Hematopoietic multipotent progenitor cell treated with erythropoietin and hydrocortisone succinate and interleukin-3 and kit ligand, for 8 days (in vitro differentiated cells): ENCODE measurements around the gene UQCRC1.
A peak's percentile ranks its signal among the peaks of the same experiment; 100 is the strongest.

Experiments used
- DNase-seq: peaks from one replicate; pipeline ENCODE4 v3.0.0-alpha.2; 2015

UQCRC1 gene

DNA sequence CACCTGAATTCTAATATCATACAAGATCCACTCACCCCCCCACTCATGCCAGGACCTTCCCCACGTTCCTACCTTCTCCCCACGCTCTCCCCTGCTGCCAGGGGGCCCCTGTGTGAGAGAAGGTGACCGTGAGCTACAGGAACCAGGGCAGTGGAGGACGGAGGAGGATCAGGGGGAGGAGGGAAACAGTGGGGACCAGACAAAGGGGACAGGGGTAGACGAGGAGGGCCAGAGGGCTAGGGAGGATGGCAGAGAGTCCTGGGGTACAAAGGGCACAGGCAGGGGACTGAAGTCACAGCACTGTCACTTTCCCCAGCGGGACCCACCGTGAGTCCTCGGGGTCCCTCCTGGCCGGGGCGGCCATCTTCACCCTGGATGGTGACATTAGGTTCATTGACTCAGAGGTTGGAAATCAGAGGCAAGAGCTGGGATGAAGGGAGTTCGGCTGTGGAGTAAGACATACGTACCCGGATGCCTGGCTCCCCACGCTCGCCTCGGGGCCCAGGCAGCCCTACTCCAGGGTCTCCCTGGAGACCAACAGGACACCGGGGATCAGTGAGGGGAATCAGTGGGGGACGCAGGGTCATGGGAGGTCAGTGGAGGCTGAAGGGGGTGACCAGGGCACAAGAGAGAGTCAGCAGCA is 39.5 kb downstream of the UQCRC1 start:
- no peak for DNase-seq

GRCh38 chr3:48569400-48569799 is 40.0 kb downstream of the UQCRC1 start:
- no peak for DNase-seq

GRCh38 chr3:48568476-48568875 is 41.0 kb downstream of the UQCRC1 start:
- DNase-seq = no peak

DNA sequence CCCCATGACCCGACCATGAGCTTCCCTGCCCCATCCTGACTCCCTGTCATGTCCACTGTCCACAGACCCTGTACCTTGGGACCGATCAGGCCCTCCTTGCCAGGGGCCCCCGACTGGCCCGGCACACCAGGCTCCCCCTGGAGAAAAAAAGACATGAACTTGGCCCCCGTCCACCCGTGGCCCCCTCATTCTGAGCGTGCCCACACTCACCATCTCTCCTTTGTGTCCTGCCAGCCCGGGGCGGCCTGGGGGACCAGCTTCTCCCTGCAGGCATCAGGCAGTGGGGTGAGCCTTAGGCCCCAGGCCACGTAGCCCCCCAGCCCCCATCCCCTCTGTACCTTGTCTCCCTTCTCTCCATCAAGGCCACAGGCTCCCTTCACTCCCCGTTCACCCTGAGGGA is 41.9 kb downstream of the UQCRC1 start:
- no peak for DNase-seq

DNA sequence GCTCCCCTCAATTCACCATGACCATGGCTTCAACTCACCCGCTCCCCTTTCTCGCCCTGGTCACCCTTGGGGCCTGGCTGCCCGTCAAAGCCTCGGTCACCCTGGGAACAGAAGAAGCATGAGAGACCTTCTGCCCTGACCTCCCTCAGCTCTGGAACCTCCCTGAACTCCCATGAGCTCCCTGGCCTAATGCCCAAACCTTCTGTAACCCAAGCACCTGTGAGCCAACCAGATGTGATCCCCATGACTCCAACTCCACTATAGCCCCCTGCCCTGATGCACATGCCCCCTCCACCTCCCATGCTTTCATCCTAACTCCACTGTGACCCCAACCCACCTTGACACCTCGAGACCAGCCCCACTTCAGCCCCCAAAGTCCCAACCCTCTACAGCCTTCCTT is 42.4 kb downstream of the UQCRC1 start:
- no peak for DNase-seq

DNA sequence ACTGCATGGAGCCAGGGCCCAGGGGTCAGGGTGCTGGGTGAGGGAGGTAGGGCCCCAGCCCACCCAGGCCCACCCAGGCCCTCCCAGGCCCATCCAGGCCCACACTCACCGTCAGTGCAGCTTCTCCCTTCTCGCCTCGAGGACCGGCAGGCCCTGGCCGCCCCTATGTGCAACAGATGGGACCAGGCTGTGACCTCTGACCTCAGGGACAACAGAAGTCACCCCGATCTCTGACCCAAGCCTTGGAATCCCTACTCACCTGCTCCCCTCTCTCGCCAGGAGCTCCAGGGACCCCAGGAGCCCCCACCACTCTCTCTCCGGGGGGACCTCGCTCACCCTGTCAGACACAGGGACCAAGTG is 43.1 kb downstream of the UQCRC1 start:
- no peak for DNase-seq

GRCh38 chr3:48565591-48566400 is 43.6 kb downstream of the UQCRC1 start:
- DNase-seq = peak; percentile 66

GRCh38 chr3:48565186-48565585 is 44.3 kb downstream of the UQCRC1 start:
- no peak for DNase-seq

GRCh38 chr3:48564667-48565066 is 44.8 kb downstream of the UQCRC1 start:
- DNase-seq = no peak

DNA sequence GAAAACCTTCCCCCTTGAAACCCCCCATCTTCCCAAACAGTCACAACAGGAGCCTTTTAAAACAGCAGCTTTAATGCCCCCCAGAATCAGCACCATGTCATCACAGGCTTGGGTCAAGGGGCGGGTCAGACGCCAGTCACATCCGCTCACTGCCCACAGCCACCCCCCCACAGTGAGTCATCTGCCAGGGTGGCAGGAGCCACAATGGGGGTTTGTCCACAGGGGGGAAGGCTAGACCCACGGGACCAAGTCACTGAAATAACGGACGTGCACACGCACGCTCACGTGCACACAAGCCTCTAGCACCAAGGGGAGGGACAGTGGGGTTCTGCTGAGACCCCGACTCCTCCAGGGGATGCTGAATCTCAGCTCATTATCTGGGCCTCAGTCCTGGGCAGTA is 45.4 kb downstream of the UQCRC1 start:
- DNase-seq = peak; percentile 63

- no peak for DNase-seq
Measured at GRCh38 chr3:48563382-48563918, 46.0 kb downstream of the UQCRC1 start, which contains the start of gene UCN2. Gene UCN2, minus strand, starts transcription at chr3:48563781. Its CDS starts 657 bp downstream, at chr3:48563124.

DNA sequence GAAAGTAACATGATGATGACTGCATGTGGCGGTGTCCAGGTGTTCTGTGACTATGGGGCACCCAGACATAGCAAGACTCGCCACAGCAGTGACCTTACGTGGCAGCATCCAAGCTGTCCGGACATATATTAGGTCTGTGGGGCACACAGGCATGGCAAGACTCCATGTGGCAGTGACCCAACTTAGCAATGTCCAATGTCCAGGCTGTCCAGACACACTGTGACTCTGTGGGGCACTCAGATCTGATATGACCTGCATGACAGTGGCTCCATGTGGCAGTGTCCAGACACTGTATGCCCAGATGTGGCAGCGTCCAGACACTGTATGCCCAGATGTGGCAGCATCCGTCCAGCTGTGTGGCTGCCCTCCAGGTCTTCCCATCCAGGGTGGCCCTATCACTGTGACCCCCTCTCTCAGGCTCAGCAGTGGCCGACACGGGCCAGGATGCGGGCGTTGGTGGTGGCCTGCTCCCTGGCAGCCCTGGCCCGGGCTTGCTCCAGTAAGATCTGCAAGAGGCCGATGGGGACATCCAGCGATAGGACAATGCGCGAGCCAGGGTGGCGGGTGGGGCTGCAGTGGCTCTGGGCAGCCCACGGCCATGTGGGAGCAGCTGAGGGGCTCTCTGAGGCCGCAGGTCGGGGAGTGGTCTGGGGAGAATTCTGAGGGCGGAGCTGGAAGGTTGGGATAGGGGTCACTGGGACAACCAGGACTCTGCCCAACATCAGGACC is 46.9 kb downstream of the UQCRC1 start:
- DNase-seq = no peak

- DNase-seq = peak; percentile 63
Measured at GRCh38 chr3:48561045-48561736, 48.3 kb downstream of the UQCRC1 start.

DNA sequence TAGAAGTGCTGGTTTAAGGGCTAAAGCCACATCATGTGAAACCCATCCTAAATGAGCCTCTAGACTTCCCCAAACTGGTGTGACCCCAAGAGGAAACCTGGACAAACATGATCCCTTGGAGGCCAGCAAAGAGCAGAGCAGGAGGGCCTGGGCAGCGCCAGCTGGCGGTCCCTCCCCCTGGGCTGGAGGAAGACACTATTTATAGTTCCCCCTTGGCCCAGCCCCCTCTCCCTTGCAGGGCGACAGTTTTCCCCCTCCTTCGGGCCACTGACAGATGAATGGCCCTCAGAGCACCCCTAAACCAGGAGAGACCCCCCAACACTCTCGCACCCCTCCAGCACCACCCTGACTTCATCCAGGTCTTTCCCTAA is 48.8 kb downstream of the UQCRC1 start:
- no peak for DNase-seq

DNA sequence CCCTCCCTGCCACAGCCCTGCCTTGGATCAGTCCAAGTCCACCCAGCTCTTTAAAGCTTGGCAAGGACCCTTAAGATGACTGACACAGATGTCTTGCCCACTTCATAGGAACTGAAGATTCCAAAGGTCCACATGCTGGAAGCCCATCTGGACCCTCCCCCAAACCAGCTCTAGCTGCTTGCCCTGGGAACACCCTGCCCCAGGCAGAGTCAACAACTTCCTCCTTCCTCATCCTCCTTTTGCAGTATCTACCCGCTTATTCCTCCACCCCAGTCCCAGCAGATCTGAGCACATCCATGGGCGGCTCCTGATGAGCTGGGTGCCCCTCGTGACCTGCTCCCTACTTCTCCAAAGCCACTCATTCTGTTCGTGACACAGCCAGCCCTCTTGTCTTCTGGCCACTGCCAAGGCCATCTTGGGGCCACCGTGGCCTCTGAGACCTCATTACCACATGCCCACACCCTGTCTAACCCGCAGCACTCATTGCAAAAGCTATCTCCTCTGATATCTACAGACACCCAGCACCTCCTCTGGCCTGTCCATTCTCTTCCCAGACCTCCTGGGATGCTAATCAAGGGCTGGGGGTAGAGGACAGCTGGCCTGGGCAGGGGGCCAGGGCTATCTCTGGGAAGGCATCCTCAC is 50.8 kb downstream of the UQCRC1 start:
- DNase-seq = peak; percentile 28

- DNase-seq = peak; percentile 99
Measured at GRCh38 chr3:48556796-48557626, 52.4 kb downstream of the UQCRC1 start, which contains the start of gene PFKFB4. Gene PFKFB4, minus strand, starts transcription at chr3:48556803. Its CDS starts 26 bp downstream, at chr3:48556777.

DNA sequence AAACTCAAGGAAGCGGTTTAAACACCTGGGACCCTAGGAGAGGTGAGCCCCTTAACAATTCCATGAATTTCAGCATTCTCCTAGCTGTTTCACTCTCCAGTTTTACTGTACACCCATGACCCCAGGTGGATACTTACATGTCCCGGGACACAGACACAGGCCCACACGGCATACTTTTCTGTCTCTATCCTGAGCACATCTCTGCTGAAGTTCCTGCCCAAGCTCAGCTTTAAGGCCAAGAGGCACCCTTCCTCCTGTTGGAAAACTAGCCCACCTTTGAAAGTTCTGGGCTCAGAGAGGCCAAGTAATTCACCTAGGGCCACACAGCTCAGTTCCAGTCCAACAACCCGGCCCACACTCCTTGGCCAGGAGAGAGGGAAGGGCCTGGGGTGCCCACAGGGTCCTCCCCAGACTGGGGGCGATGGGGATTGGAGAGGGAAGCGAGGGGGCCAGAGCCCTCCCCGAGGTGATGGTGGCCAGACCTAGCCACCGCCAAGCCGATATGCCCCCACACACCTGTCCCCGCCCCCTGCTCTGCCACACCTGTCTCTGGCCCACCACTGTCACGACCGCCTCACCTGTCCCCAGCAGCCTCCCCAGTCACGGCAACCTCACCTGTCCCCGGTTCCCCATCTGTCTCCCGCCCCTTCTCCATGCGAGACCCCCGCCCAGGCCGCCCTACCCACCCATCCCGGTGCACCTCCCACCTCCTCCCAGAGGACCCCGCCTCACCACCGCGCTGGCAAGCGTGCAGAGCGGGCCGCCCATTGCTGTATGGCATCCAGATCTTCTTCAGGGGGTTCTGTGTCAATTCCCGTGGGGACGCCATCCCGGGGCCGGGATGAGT is 53.3 kb downstream of the UQCRC1 start:
- DNase-seq = no peak

DNA sequence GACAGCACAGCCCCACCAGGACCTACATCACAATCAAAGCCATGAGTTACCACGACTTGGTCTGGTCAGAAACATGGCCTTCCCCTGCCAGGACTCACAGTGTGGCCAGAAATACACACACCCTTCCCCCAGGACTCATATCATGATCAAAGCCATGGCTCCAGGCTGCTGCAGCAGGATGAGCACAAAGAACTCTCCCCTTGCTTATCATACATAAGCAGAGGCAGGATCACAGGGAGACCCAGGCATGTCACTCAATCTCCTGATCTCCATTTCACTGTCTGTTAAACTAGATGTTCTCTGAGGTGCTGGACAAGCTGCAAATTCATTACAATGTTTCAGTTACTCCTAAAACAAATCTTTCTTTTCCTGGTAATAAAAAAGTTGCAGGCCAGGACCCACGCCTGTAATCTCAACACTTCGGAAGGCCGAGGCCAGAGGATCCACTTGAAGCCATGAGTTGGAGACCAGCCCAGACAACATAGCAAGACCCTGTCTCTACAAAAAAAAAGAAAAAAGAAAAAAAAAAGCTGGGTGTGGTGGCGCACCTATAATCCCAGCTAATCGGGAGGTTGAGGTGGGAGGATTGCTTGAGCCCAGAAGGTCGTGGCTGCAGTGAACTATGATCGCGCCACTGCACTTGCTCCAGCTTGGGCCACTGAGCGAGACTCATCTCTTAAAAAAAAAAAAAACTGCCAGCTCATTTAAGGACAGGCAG is 54.1 kb downstream of the UQCRC1 start:
- peak; percentile 93 for DNase-seq
